CD4-positive, CD25-positive, alpha-beta regulatory T cell (primary cell): Measurements from ENCODE around the gene PRKCB. TPM values are rescaled to one million over a fixed set of nuclear protein-coding genes. Genes with fewer than 3 reads are reported as not detected.

Experiments
- ATAC-seq, 2 donors: fragments of 150-1000 bp; cut with Tn5 transposase; one replicate each; pipeline ENCODE4 v1.10.0; 2021; ENCODE audit warnings: low read depth in 2 of 2, moderate number of reproducible peaks in 2 of 2, moderate library complexity in 1 of 2
- DNase-seq, 3 donors: peaks; one replicate each; pipeline versions ENCODE4 v3.0.0 to v3.0.0-alpha.2; 2012 to 2022; ENCODE audit warnings: mixed read lengths in 1 of 3
- H3K27ac ChIP-seq: one replicate; pipeline ENCODE4 v1.7.0; 2013; ENCODE audit warnings: mild to moderate bottlenecking, low read length; ENCODE audit not compliant: insufficient read depth, poor library complexity, severe bottlenecking
- H3K27me3 ChIP-seq: one replicate; pipeline ENCODE4 v1.7.0; 2013; ENCODE audit warnings: low read length; ENCODE audit not compliant: control insufficient read depth, insufficient read depth
- H3K36me3 ChIP-seq: one replicate; pipeline ENCODE4 v1.7.0; 2013; ENCODE audit warnings: mild to moderate bottlenecking, low read length, moderate library complexity; ENCODE audit not compliant: control insufficient read depth, insufficient read depth
- H3K4me1 ChIP-seq: 2 replicates; pipeline ENCODE4 v1.7.0; 2013; ENCODE audit warnings: mild to moderate bottlenecking, low read length; ENCODE audit not compliant: insufficient read depth, control insufficient read depth, poor library complexity, severe bottlenecking
- H3K4me3 ChIP-seq: one replicate; pipeline ENCODE4 v1.7.0; 2013; ENCODE audit warnings: low read depth, mild to moderate bottlenecking, low read length, moderate library complexity
- H3K9me3 ChIP-seq, 2 experiments: 1 replicate in 1 of 2; 2 replicates in 1 of 2; pipeline ENCODE4 v1.7.0; 2013; ENCODE audit warnings: low read length in 2 of 2, mild to moderate bottlenecking in 1 of 2, moderate library complexity in 1 of 2; ENCODE audit not compliant: control insufficient read depth in 2 of 2
- H3K27ac Mint-ChIP-seq, 3 donors: one replicate each; pipeline ENCODE4 v1.8.0; 2020 to 2022; ENCODE audit warnings: mild to moderate bottlenecking in 3 of 3, mixed read lengths in 3 of 3, moderate library complexity in 2 of 3
- H3K27me3 Mint-ChIP-seq: one replicate; pipeline ENCODE4 v1.8.0; 2022; ENCODE audit warnings: mild to moderate bottlenecking, mixed read lengths
- H3K36me3 Mint-ChIP-seq: one replicate; pipeline ENCODE4 v1.8.0; 2020; ENCODE audit warnings: mixed read lengths
- H3K4me1 Mint-ChIP-seq, 4 donors: one replicate each; pipeline ENCODE4 v1.8.0; 2020 to 2022; ENCODE audit warnings: mixed read lengths in 4 of 4, mild to moderate bottlenecking in 1 of 4
- H3K4me3 Mint-ChIP-seq, 4 donors: one replicate each; pipeline ENCODE4 v1.8.0; 2020 to 2022; ENCODE audit warnings: mild to moderate bottlenecking in 4 of 4, mixed read lengths in 4 of 4, moderate library complexity in 3 of 4
- H3K9me3 Mint-ChIP-seq, 7 donors: one replicate each; pipeline ENCODE4 v1.8.0; 2020 to 2022; ENCODE audit warnings: mixed read lengths in 7 of 7, mild to moderate bottlenecking in 3 of 7, moderate library complexity in 2 of 7
- polyA plus RNA-seq, 4 donors: library from polyadenylated mRNA; unstranded; fragments of 300-500 nt; fragmentation: Illumina TruSeq; gene quantifications; one replicate each; pipeline ENCODE4 v1.2.3, GENCODE V29; 2021
- total RNA-seq: library from RNA; stranded (reverse); gene quantifications from one replicate; pipeline ENCODE4 v1.2.3, GENCODE V29; 2022

The PRKCB gene
- 83.1 TPM for total RNA-seq
- polyA plus RNA-seq: 10 to 100 TPM; 37.4 to 54.7 (median 47.5) TPM

GRCh38 chr16:23835390-23836077 lies at the start of gene PRKCB:
TSS of gene PRKCB (plus strand) at chr16:23835983.
- Histone ChIP-seq H3K27me3 (no peaks in the 10 kb centered on the region), H3K27ac (peak within 1 kb of the TSS; percentile 57), H3K9me3 (no peaks in the 10 kb centered on the region), H3K36me3 (peaks cover 5% of the 10 kb centered on the region), H3K4me3 (peak within 1 kb of the TSS; percentile 79), H3K4me1 (peaks cover 53% of the 10 kb centered on the region)
- peaks cover 0 to 6% (median 3%) of the 10 kb centered on the region in 7 donors for H3K9me3 Mint-ChIP-seq
- peaks cover 18% of the 10 kb centered on the region for H3K36me3 Mint-ChIP-seq
- H3K4me3 Mint-ChIP-seq: peak within 1 kb of the TSS; percentile 96 to 99 (median 98)
- peak; percentile 92 to 93 for ATAC-seq
- peaks cover 21 to 64% (median 43%) of the 10 kb centered on the region in 4 donors for H3K4me1 Mint-ChIP-seq
- peak within 1 kb of the TSS; percentile 87 to 96 (median 93) for H3K27ac Mint-ChIP-seq
- H3K27me3 Mint-ChIP-seq: peaks cover 8% of the 10 kb centered on the region
- DNase-seq: peak; percentile 84 to 90 (median 89)

- H3K27me3 ChIP-seq: peaks cover 7% of the 10 kb centered on the region
- H3K9me3 ChIP-seq: no peaks in the 10 kb centered on the region
- H3K27me3 Mint-ChIP-seq: peaks cover 35% of the 10 kb centered on the region
- H3K4me3 Mint-ChIP-seq: no peak overlapping the region
- H3K9me3 Mint-ChIP-seq: no peaks in the 10 kb centered on the region
- H3K27ac ChIP-seq: no peak overlapping the region
- DNase-seq: no peak
- ATAC-seq: no peak
- H3K4me1 Mint-ChIP-seq: no peaks in the 10 kb centered on the region
- H3K36me3 ChIP-seq: no peaks in the 10 kb centered on the region
- no peaks in the 10 kb centered on the region for H3K36me3 Mint-ChIP-seq
- no peak overlapping the region for H3K27ac Mint-ChIP-seq
- no peak overlapping the region for H3K4me3 ChIP-seq
- no peaks in the 10 kb centered on the region for H3K4me1 ChIP-seq
These were observed 48.7 kb upstream of the PRKCB start for GRCh38 chr16:23786964-23787561.

GRCh38 chr16:23788685-23789084 lies 47.1 kb upstream of the PRKCB start:
- no peaks in the 10 kb centered on the region for H3K9me3 ChIP-seq

GRCh38 chr16:23795378-23795777 lies 40.4 kb upstream of the PRKCB start:
- Histone ChIP-seq H3K4me1 (no peaks in the 10 kb centered on the region), H3K9me3 (no peaks in the 10 kb centered on the region), H3K36me3 (no peaks in the 10 kb centered on the region), H3K27ac (no peak overlapping the region), H3K4me3 (no peak overlapping the region), H3K27me3 (peaks cover 3% of the 10 kb centered on the region)
- no peaks in the 10 kb centered on the region for H3K36me3 Mint-ChIP-seq
- no peak overlapping the region for H3K4me3 Mint-ChIP-seq
- DNase-seq (no peak), ATAC-seq (no peak)
- peaks cover 30% of the 10 kb centered on the region for H3K27me3 Mint-ChIP-seq
- H3K9me3 Mint-ChIP-seq: no peaks in the 10 kb centered on the region
- no peaks in the 10 kb centered on the region for H3K4me1 Mint-ChIP-seq
- H3K27ac Mint-ChIP-seq: no peak overlapping the region

More at GRCh38 chr16:23788685-23789084, 47.1 kb upstream of the PRKCB start:
- no peaks in the 10 kb centered on the region for H3K36me3 Mint-ChIP-seq
- Histone ChIP-seq H3K27ac (no peak overlapping the region), H3K4me3 (no peak overlapping the region), H3K36me3 (no peaks in the 10 kb centered on the region), H3K27me3 (peaks cover 7% of the 10 kb centered on the region), H3K4me1 (no peaks in the 10 kb centered on the region)
- H3K4me1 Mint-ChIP-seq: no peaks in the 10 kb centered on the region
- DNase-seq: no peak
- no peak for ATAC-seq
- H3K9me3 Mint-ChIP-seq: no peaks in the 10 kb centered on the region
- H3K27me3 Mint-ChIP-seq: peaks cover 34% of the 10 kb centered on the region
- H3K27ac Mint-ChIP-seq: no peak overlapping the region
- no peak overlapping the region for H3K4me3 Mint-ChIP-seq

- Histone ChIP-seq H3K4me3 (no peak overlapping the region), H3K36me3 (no peaks in the 10 kb centered on the region), H3K27me3 (no peaks in the 10 kb centered on the region), H3K4me1 (no peaks in the 10 kb centered on the region), H3K27ac (no peak overlapping the region), H3K9me3 (no peaks in the 10 kb centered on the region)
- Mint-ChIP-seq H3K36me3 (no peaks in the 10 kb centered on the region), H3K4me1 (no peaks in the 10 kb centered on the region), H3K27ac (no peak overlapping the region), H3K9me3 (no peaks in the 10 kb centered on the region), H3K27me3 (peaks cover 34% of the 10 kb centered on the region), H3K4me3 (no peak overlapping the region)
- ATAC-seq (no peak), DNase-seq (no peak)
These were observed 38.8 kb upstream of the PRKCB start for GRCh38 chr16:23796941-23797340.

- H3K9me3 Mint-ChIP-seq: no peaks in the 10 kb centered on the region
- Histone ChIP-seq H3K27me3 (no peaks in the 10 kb centered on the region), H3K4me3 (no peak overlapping the region), H3K27ac (no peak overlapping the region), H3K9me3 (no peaks in the 10 kb centered on the region), H3K36me3 (no peaks in the 10 kb centered on the region), H3K4me1 (peaks cover 10% of the 10 kb centered on the region)
- peak; percentile 62 to 76 (median 67) for DNase-seq
- no peak overlapping the region for H3K4me3 Mint-ChIP-seq
- H3K4me1 Mint-ChIP-seq: peaks cover 0 to 12% (median 6%) of the 10 kb centered on the region in 4 donors
- H3K27me3 Mint-ChIP-seq: peaks cover 37% of the 10 kb centered on the region
- H3K36me3 Mint-ChIP-seq: no peaks in the 10 kb centered on the region
- no peak overlapping the region for H3K27ac Mint-ChIP-seq
- ATAC-seq: peak in 1 of 2 donors; percentile 58
These were observed 34.4 kb upstream of the PRKCB start for GRCh38 chr16:23801378-23801777.

GRCh38 chr16:23802776-23803175 lies 33.0 kb upstream of the PRKCB start:
- Mint-ChIP-seq H3K36me3 (no peaks in the 10 kb centered on the region), H3K4me1 (peaks cover 0 to 12% (median 6%) of the 10 kb centered on the region in 4 donors), H3K4me3 (no peak overlapping the region), H3K27ac (no peak overlapping the region), H3K9me3 (no peaks in the 10 kb centered on the region), H3K27me3 (peaks cover 30% of the 10 kb centered on the region)
- Histone ChIP-seq H3K27ac (no peak overlapping the region), H3K36me3 (no peaks in the 10 kb centered on the region), H3K27me3 (peaks cover 3% of the 10 kb centered on the region), H3K4me1 (peaks cover 10% of the 10 kb centered on the region), H3K9me3 (no peaks in the 10 kb centered on the region), H3K4me3 (no peak overlapping the region)
- ATAC-seq (no peak), DNase-seq (no peak)
